MM.1S (cell line): ENCODE results near the gene TNPO3.

ENCODE experiments used
- DNase-seq: peaks from one replicate; pipeline ENCODE4 v3.0.0-alpha.2; 2015
- H2AFZ ChIP-seq: fragments of 300-600 bp; sonication (generic); 2 replicates; pipeline ENCODE4 v1.6.0; 2016; ENCODE audit warnings: antibody characterized with exemption, low read length
- H3F3A ChIP-seq: fragments of 300-600 bp; sonication (generic); 2 replicates; pipeline ENCODE4 v1.6.1; 2016; ENCODE audit warnings: mild to moderate bottlenecking, antibody characterized with exemption, low read length, moderate library complexity, mixed read lengths; ENCODE audit not compliant: insufficient read depth
- H3K27ac ChIP-seq: fragments of 300-600 bp; sonication (generic); 2 replicates; pipeline ENCODE4 v1.5.1; 2016; ENCODE audit warnings: mild to moderate bottlenecking, low read length
- H3K27me3 ChIP-seq: fragments of 300-600 bp; sonication (generic); replicated peaks from 2 replicates; pipeline ENCODE4 v1.6.0; 2016; ENCODE audit warnings: low read length; ENCODE audit not compliant: insufficient read depth
- H3K36me3 ChIP-seq: fragments of 300-600 bp; sonication (generic); replicated peaks from 2 replicates; pipeline ENCODE4 v1.6.1; 2016; ENCODE audit warnings: mild to moderate bottlenecking, low read length, mixed read lengths; ENCODE audit not compliant: insufficient read depth
- H3K4me1 ChIP-seq: fragments of 300-600 bp; sonication (generic); 2 replicates; pipeline ENCODE4 v1.6.1; 2016; ENCODE audit warnings: low read length, mixed read lengths
- H3K4me2 ChIP-seq: fragments of 300-600 bp; sonication (generic); 2 replicates; pipeline ENCODE4 v1.6.0; 2016; ENCODE audit warnings: low read depth, low read length
- H3K4me3 ChIP-seq: fragments of 300-600 bp; sonication (generic); 2 replicates; pipeline ENCODE4 v1.5.1; 2016; ENCODE audit warnings: low read length, mixed read lengths
- H3K79me2 ChIP-seq: fragments of 300-600 bp; sonication (generic); 2 replicates; pipeline ENCODE4 v1.6.1; 2016; ENCODE audit warnings: mixed run types, low read length, mixed read lengths
- H3K9ac ChIP-seq: fragments of 300-600 bp; sonication (generic); 2 replicates; pipeline ENCODE4 v1.6.1; 2016; ENCODE audit warnings: low read length, mixed read lengths
- H3K9me2 ChIP-seq: fragments of 300-600 bp; sonication (generic); replicated peaks from 2 replicates; pipeline ENCODE4 v1.6.1; 2016; ENCODE audit warnings: mild to moderate bottlenecking, low read length, mixed read lengths; ENCODE audit not compliant: insufficient read depth
- H3K9me3 ChIP-seq: fragments of 300-600 bp; sonication (generic); replicated peaks from 2 replicates; pipeline ENCODE4 v1.6.1; 2016; ENCODE audit warnings: mild to moderate bottlenecking, low read length, mixed read lengths; ENCODE audit not compliant: insufficient read depth
- H4K20me1 ChIP-seq: fragments of 300-600 bp; sonication (generic); 2 replicates; pipeline ENCODE4 v1.6.1; 2016; ENCODE audit warnings: mild to moderate bottlenecking, low read length, moderate library complexity, mixed read lengths; ENCODE audit not compliant: insufficient read depth
- EZH2 ChIP-seq: fragments of 300-600 bp; sonication (generic); optimal IDR thresholded peaks from 2 replicates; pipeline ENCODE3; 2017; ENCODE audit warnings: low read depth, mild to moderate bottlenecking, antibody characterized with exemption, low read length, mixed read lengths
- EZH2phosphoT487 ChIP-seq: fragments of 300-600 bp; sonication (generic); IDR thresholded peaks from 2 replicates; pipeline ENCODE4 v1.6.1; 2018; ENCODE audit warnings: antibody characterized with exemption, low read length
- TF ChIP-seq, protein P1 (sequence below): fragments of 300-600 bp; sonication (generic); IDR thresholded peaks from 2 replicates; pipeline ENCODE4 v1.5.1; 2016; ENCODE audit warnings: antibody characterized with exemption, low read length, mixed read lengths

The TNPO3 gene

DNA sequence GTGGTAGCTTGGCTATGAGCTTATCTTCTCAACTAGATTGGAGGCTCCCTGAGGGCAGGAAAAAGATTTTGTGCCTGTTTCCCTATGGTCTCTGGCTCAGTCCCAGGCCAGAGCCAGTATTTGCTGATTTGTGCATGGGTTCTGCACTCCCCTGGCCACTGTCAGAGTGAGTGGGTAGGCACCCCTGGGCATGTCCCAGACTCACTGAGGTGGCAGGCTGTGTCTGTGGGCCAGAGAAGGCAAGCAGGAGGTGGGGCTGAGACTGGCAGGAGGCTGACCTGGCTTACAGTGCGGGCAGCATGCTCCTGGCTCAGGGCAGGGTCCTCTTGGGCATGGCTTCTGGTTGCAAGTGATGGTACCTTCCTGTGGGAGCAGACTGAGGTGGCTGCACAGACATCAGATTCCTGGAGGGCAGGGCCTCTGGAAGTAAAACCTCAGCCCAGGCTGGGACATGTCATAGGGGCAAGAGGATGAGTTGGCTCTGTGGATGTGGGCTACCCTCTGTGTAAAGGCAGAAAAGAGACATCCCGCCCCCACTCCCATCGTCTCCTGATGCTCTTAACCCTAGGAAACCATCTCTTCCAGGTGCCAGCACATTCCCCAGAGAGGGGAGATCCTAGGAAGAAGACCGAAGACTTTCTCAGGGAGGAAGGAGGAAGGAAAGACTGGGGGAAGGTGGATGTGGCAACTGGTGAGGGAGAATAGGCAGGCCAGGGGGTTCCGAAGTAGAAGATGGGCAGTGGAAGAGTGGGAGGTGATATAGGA lies 148.7 kb downstream of the TNPO3 start:
- H3K4me2 ChIP-seq = no peak overlapping the region
- H3K9me3 ChIP-seq = no peaks in the 10 kb centered on the region
- DNase-seq = no peak
- H4K20me1 ChIP-seq = no peaks in the 10 kb centered on the region
- no peaks in the 10 kb centered on the region for H3K9me2 ChIP-seq
- H3K36me3 ChIP-seq = no peaks in the 10 kb centered on the region
- no peak overlapping the region for H3K27ac ChIP-seq
- H3K4me3 ChIP-seq = no peak overlapping the region
- H2AFZ ChIP-seq = no peak overlapping the region
- TF ChIP-seq EZH2 = no peak
- TF ChIP-seq, protein P1, sequence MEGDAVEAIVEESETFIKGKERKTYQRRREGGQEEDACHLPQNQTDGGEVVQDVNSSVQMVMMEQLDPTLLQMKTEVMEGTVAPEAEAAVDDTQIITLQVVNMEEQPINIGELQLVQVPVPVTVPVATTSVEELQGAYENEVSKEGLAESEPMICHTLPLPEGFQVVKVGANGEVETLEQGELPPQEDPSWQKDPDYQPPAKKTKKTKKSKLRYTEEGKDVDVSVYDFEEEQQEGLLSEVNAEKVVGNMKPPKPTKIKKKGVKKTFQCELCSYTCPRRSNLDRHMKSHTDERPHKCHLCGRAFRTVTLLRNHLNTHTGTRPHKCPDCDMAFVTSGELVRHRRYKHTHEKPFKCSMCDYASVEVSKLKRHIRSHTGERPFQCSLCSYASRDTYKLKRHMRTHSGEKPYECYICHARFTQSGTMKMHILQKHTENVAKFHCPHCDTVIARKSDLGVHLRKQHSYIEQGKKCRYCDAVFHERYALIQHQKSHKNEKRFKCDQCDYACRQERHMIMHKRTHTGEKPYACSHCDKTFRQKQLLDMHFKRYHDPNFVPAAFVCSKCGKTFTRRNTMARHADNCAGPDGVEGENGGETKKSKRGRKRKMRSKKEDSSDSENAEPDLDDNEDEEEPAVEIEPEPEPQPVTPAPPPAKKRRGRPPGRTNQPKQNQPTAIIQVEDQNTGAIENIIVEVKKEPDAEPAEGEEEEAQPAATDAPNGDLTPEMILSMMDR = no peak
- no peak for TF ChIP-seq EZH2phosphoT487
- no peaks in the 10 kb centered on the region for H3K79me2 ChIP-seq
- peaks cover 19% of the 10 kb centered on the region; the same call in 1 of the 2 replicates for H3K27me3 ChIP-seq
- no peaks in the 10 kb centered on the region for H3F3A ChIP-seq
- 0 out of 2 replicates have a peak, but pooled peaks cover 5% of the 10 kb centered on the region for H3K4me1 ChIP-seq
- H3K9ac ChIP-seq = no peak overlapping the region

DNA sequence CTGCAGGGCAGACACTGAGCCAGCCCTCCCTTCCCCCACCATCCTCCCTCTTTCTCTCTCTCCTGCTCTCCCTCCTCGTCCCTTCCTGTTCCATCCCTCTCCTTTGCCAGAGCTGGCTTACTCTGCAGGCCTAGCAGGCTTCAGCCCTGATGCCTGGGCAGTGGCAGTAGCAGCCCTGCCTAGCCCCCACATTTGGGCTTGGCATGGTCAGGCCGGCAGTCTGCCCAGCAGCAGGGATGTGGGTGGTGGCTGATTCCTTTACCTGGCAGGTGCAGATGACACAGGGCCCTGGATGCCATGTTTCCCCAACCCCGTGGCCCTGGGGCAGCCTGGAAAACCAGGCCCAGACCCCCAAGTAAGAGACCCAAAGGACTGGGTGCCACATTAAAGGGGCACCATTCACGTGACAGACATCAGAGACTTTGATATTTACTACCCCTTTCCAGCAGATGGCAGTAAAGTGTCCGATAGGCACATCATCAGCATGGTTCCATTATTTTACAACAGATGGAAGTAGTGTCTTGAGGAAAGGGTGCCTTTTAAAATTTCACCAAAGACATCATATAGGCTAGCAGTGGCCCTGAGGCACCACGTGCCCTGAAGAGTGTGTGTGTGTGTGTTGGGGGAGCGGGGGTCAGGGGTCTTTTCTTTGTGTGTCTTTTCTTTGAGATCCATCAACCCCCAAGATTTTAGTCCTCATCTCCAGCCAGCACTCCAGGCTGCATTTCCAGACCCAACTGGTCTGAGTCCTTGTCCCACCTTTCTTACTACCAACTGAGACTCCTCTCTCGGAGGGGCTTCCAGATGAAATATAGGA lies 150.3 kb downstream of the TNPO3 start:
- Histone ChIP-seq H3K27me3 (peaks cover 6% of the 10 kb centered on the region; the same call in 1 of the 2 replicates), H3K9ac (peak overlapping the region; percentile 12; the same call in 1 of the 2 replicates)
- peak; percentile 86 for DNase-seq

More for the DNA sequence above, 150.3 kb downstream of the TNPO3 start:
- Histone ChIP-seq H3K4me3 (peak overlapping the region; percentile 16; the same call in 1 of the 2 replicates), H3K9me3 (no peaks in the 10 kb centered on the region), H3K27ac (no peak overlapping the region), H3F3A (no peaks in the 10 kb centered on the region), H2AFZ (peak overlapping the region; percentile 89), H3K79me2 (no peaks in the 10 kb centered on the region), H3K36me3 (no peaks in the 10 kb centered on the region), H3K4me1 (0 out of 2 replicates have a peak, but pooled peaks cover 5% of the 10 kb centered on the region), H4K20me1 (no peaks in the 10 kb centered on the region), H3K9me2 (no peaks in the 10 kb centered on the region), H3K4me2 (peak overlapping the region; percentile 64)
- TF ChIP-seq, protein P1 = peak; percentile 92
- no peak for TF ChIP-seq EZH2
- no peak for TF ChIP-seq EZH2phosphoT487
